ENCODE results near the gene MISP.

DNA sequence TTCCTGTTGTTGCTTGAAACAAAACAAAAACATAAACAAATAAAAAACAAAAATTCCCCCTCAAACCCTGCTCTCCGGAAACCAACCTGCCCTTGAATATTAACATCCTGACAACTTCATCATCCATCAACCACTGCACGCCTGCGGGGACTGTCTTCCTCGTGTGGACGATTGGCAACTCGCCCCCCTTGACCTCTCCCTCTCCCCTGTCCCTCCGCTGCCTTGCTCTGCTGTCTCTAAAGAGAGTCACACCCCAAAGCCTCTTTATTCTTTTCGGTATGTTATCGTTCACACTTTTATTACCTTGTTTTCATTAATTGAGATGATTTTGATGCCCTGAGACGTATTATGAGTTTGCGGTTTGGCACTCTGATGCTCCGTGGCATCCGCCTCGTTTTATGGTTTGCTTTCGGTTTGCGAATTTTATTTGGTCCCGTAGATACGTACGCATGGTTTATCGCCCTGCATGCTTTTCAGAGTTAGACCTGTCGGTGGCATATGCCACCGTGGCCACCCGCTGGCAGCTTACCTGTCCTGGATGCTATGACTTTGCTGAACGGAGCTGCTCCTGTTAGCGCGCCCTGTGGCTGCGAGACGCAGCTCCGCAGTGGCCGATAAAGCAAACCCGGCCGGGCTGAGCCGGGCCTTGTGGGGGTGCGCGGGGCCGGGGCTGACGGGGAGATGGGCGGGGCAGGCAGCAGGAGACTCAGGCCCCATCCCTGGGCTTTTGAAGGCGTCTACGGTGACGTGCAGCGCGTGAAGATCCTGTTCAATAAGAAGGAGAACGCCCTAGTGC, 56.9 kb downstream of the MISP start:
- TF ChIP-seq LEF1 (IDR thresholded peaks at IDR 0.05; ENCODE audit: borderline replicate concordance), result no peak
- TF ChIP-seq FOXM1 (IDR thresholded peaks at IDR 0.05; ENCODE audit: borderline replicate concordance), result no peak
- no peak for TF ChIP-seq SP1 (IDR thresholded peaks at IDR 0.05)
- no peak for TF ChIP-seq BHLHE40 (IDR thresholded peaks at IDR 0.05; ENCODE audit: borderline replicate concordance)
- TF ChIP-seq SUZ12 (IDR thresholded peaks at IDR 0.05), result no peak
- TF ChIP-seq, protein P1, sequence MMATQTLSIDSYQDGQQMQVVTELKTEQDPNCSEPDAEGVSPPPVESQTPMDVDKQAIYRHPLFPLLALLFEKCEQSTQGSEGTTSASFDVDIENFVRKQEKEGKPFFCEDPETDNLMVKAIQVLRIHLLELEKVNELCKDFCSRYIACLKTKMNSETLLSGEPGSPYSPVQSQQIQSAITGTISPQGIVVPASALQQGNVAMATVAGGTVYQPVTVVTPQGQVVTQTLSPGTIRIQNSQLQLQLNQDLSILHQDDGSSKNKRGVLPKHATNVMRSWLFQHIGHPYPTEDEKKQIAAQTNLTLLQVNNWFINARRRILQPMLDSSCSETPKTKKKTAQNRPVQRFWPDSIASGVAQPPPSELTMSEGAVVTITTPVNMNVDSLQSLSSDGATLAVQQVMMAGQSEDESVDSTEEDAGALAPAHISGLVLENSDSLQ (IDR thresholded peaks at IDR 0.05), result no peak

All from HEK293T (cell line).